Activated naive CD4-positive, alpha-beta T cell (primary cell): ENCODE results near the gene ZNF532.

Experiments
- DNase-seq, 4 experiments: peaks; one replicate each; lab custom pipeline; 2025; lab: John Stamatoyannopoulos, UW

Gene ZNF532

GRCh38 chr18:58970943-58971790 lies 106.5 kb downstream of the ZNF532 start:
- no peak for DNase-seq

DNA sequence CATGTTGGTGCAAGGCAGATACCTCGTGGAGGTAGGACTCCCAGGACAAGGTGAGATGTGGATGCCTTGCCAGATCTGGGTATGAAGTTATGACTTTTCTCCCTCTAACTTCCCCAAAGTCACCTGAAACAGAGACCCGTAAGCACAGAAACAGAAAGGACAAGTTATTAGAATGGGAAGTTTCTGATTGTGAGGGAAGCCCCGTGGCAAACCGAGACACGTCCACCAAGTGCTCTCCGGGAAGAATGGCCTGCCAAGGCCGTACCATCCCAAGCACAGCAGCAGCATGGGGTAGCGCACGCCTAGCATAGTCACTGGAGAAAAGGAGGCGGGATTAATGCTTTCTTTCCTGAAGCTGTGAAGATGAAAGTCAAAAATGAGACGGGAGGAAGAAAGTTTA lies 110.6 kb downstream of the ZNF532 start:
- DNase-seq, result no peak

- no peak for DNase-seq
Measured at GRCh38 chr18:58975781-58976180, 111.1 kb downstream of the ZNF532 start.

DNA sequence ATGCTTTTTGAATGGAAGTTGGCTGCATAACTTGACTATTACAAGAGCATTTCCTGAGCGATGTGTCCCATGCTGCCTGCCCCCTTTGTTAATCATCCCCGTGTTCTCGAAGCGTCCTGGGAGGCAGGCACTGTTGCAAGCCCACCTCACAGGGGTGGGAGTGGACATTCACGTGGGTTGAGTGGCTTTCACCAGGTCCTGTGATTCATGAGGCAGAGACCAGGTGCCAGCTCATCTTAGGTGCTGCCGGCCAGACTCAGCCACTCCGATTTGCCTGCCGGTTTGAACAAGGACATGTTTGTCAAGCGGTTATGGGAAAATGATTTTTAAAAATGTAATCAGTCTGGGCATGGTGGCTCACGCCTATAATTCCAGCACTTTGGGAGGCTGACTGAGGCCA lies 112.5 kb downstream of the ZNF532 start:
- DNase-seq, result no peak

DNA sequence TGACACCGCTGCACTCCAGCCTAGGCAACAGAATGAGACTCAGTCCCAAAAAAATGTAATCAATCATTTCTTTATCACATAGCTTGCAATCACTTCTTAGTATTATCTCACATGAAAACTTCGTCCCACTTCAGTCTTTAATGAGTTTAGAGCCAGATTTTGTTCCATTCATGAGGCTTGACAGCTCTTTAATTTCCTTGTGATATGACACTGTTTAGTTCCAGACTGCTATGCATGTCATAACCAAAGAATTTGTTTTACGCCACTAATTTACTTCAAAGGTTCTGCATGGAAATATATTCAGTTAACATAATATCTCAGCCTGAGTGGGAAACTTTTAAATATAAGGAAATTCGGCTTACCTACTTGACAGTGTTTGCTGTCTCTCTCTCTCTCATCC lies 113.1 kb downstream of the ZNF532 start:
- DNase-seq, result no peak

DNA sequence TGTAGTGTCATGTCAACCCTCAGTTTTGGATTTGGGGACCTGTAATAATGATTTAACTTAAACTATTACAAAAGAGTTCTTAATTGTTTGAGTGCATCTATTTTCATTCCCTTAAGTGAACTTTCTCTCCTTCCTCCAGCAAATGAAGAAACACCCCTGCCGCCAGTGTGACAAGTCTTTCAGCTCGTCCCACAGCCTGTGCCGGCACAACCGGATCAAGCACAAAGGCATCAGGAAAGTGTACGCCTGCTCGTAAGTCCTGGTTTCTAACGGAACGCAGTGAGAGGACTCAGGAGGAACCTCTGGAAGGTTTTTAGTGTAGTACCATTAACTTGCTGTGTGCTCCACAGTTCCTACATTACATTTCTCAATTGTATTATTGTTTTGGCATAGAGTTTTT lies 114.2 kb downstream of the ZNF532 start:
- no peak for DNase-seq

DNA sequence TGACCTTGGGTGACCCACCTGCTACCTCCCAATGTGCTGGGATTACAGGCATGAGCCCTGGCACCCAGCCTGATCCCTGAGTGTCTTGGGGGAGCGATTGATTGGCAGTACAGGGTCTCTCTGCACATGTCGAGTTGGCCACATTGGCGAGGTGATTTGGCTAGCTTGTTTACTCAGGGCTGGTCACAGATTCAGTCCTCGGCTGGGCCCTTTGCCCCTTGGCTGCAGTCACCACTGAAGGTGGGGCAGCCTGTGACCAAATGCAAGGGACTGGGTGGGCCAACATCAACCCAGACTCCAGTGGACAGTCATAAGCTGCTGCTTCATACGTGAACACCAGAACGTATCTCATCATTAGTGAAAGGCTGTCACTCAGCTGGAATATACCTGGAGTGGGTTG lies 114.9 kb downstream of the ZNF532 start:
- DNase-seq, result no peak

DNA sequence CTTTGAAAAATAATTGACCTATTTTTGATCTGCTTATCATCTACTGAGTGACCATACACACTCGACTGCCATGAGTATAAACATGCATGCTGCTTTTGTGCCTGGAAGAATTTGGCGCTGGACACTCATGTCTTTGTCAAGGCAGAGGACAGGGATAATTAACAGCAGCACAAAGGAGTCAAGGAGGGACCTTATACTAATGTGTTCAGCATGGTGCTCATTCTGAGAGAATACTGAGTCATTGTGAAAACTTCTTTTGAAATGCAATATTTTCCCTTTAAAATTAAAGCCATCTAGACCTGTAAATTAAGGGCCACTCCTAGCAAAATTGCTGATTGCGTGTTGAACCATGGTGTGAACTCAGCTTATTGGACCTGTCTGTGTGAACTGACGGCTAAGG lies 116.3 kb downstream of the ZNF532 start:
- DNase-seq, result no peak

- DNase-seq, result no peak
Measured at GRCh38 chr18:58983260-58984155, 118.8 kb downstream of the ZNF532 start.

DNA sequence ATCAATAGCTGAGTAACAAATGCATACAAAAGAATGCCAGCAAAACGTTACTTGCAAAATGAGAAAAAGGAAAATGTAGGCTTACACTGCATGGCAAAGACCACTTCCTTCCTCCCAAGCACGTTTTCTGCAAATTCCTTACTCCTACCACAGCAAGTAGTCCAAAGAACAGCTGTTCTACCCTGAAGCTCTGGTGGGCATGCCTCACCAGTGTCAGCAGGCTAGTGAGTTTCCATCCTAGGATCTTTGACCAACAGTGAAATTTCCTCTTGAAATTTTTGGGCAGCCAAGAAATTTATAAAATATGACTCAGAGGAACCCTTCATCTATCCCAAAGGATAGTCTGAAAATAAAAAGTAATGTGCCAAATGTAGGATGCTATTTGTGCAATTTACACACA lies 123.9 kb downstream of the ZNF532 start:
- DNase-seq, result no peak

- no peak for DNase-seq
Measured at GRCh38 chr18:58989184-58989759, 124.6 kb downstream of the ZNF532 start.

- no peak for DNase-seq
Measured at GRCh38 chr18:58990720-58991119, 126.0 kb downstream of the ZNF532 start.

- no peak for DNase-seq
Measured at GRCh38 chr18:58991167-58991798, 126.6 kb downstream of the ZNF532 start.

DNA sequence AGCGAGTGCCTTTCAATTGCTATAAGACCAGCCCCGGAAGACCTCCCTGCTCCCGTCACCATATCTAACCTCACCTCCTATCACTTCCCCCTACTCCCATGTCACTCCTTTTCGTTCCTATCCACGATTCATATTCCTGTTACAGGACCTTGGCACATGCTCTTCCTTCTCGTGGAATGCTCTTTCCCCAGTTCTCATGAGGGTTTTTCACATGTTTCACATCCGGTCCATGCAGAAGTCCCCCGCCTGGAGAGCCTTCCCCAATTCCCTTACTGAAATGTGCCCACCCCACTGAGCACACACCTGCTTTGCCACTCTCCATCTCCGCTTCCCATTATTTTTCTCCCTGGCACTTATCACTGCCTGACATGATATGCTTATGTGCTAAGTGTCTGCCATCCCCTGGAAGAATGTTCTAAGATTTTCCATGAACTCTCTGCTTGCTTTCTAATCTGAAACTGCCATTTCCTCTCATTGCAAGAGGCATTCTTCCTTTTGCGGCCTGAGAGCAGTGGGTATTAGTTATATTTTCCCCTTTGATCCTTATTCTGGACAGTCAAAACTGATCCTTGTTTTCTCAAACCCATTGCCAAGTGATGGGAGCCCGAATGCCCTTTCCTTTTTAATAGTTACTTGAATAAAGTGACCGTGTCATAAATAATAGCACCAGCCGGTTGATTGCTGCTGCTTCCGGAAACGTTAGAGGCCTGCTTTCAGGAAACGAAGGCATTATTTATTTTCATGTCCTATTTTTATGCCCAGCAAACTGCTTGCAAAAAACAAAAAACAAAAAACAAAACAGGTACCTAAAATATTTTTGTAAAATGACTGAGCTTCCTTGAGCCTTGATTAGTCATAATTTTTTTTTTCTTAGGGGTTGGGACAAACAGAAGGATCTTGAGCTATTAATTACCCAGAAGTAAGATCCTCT lies 127.9 kb downstream of the ZNF532 start:
- no peak for DNase-seq

DNA sequence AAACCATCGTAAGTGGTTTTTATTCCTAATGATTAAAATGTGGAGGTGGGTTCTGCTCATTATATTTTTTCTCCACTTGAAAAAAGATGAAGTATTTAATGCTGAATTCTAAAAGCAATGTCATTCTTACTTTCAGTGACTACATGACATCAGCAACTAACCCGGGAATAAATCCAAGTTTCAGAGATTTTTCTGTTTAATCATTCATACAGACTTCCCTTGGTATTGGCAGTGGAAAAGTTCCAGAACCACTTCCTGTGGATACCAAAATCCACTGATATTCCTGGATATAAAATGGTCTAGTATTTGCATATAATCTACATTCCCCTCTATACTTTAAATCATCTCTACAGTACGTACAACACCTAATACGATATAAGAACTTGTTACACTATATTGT lies 128.6 kb downstream of the ZNF532 start:
- DNase-seq, result no peak

- DNase-seq, result no peak
Measured at GRCh38 chr18:58995663-58996062, 131.0 kb downstream of the ZNF532 start.

- DNase-seq, result no peak
Measured at GRCh38 chr18:58996131-58996641, 131.5 kb downstream of the ZNF532 start.

DNA sequence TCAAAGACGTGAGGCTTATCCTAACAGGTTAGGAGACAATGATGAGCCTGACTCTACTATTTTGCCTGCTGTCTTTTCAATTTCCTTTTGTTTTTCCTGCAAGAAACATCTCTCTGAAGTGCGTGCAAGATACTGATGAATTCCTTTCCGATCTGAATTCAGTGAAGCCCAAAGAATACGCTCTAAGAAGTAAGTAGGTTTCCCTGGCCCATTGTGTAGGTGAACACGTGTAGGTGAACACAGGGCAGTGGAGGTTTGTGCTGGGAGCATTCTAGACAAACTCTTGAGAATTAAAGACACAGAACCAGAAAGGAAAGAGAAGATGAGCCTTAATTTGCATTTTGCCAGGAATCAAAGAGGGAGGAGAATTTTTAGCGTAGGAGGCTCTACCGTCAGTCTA lies 132.0 kb downstream of the ZNF532 start:
- DNase-seq, result no peak

DNA sequence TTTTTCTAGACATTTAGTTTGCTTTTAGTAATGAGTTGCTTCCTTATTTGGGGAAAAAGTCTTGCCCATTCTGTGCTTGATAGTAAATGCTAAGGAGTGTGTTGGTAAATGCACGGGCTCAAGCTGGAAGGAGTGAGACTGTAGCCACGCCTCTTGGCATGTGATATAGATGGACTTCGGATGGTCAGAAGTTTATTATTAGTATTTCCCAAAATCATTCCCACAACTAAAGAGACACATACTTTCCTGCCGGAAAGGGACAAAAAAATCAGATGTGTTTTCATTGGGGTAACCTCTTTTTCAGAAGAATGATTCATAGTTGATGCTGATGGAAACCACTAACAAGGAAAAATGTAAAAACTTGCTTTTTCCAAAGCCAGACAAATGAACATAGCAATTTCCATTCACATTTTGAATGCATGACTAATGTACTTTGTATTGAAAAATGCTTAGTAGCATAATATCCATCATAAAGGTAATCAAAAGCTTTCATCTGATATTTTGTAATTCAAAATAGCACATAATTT lies 133.2 kb downstream of the ZNF532 start:
- DNase-seq, result no peak

GRCh38 chr18:58998401-58999203 lies 133.9 kb downstream of the ZNF532 start:
- DNase-seq, result no peak
